Neural progenitor cell (in vitro differentiated cells): ENCODE measurements around the gene RUSC1. TPM values are rescaled to one million over a fixed set of nuclear protein-coding genes. Genes with fewer than 3 reads are reported as not detected.

ENCODE experiments used
- DNase-seq: peaks from one replicate; pipeline ENCODE4 v3.0.0-alpha.2; 2016; ENCODE audit warnings: low spot score
- H2AFZ ChIP-seq: fragments of 200-600 bp; sonication (generic); replicated peaks from 2 replicates; pipeline ENCODE4 v1.6.1; 2016; ENCODE audit warnings: antibody characterized with exemption
- H3F3A ChIP-seq: fragments of 200-600 bp; sonication (generic); 2 replicates; pipeline ENCODE4 v1.6.1; 2016; ENCODE audit warnings: antibody characterized with exemption, low read depth
- H3K27ac ChIP-seq: fragments of 200-600 bp; sonication (generic); 2 replicates; pipeline ENCODE4 v1.5.1; 2016; ENCODE audit warnings: mild to moderate bottlenecking
- H3K27me3 ChIP-seq: fragments of 200-600 bp; sonication (generic); 2 replicates; pipeline ENCODE4 v1.6.1; 2016; ENCODE audit warnings: mild to moderate bottlenecking, moderate library complexity
- H3K36me3 ChIP-seq: fragments of 200-600 bp; sonication (generic); 2 replicates; pipeline ENCODE4 v1.5.1; 2016
- H3K4me1 ChIP-seq: fragments of 200-600 bp; sonication (generic); 2 replicates; pipeline ENCODE4 v1.6.1; 2016; ENCODE audit warnings: mixed run types
- H3K4me2 ChIP-seq: fragments of 200-600 bp; sonication (generic); 2 replicates; pipeline ENCODE4 v1.6.1; 2016
- H3K4me3 ChIP-seq: fragments of 200-600 bp; sonication (generic); 2 replicates; pipeline ENCODE4 v1.5.1; 2016
- H3K79me2 ChIP-seq: fragments of 200-600 bp; sonication (generic); 2 replicates; pipeline ENCODE4 v1.6.1; 2016; ENCODE audit warnings: low read depth
- H3K9ac ChIP-seq: fragments of 200-600 bp; sonication (generic); 2 replicates; pipeline ENCODE4 v1.6.1; 2016
- H3K9me3 ChIP-seq: fragments of 200-600 bp; sonication (generic); 2 replicates; pipeline ENCODE4 v1.5.1; 2016; ENCODE audit warnings: low read depth
- H4K20me1 ChIP-seq: fragments of 200-600 bp; sonication (generic); 2 replicates; pipeline ENCODE4 v1.6.1; 2016; ENCODE audit warnings: low read depth
- H3K27ac Mint-ChIP-seq: 3 replicates; pipeline ENCODE4 v1.8.0; 2021; ENCODE audit warnings: mixed read lengths
- H3K27me3 Mint-ChIP-seq: 2 replicates; pipeline ENCODE4 v1.8.0; 2022; ENCODE audit warnings: low read depth, mild to moderate bottlenecking, inconsistent platforms, moderate library complexity, mixed read lengths; ENCODE audit not compliant: insufficient read depth
- H3K36me3 Mint-ChIP-seq: 3 replicates; pipeline ENCODE4 v1.8.0; 2021; ENCODE audit warnings: mixed read lengths
- H3K4me1 Mint-ChIP-seq: 3 replicates; pipeline ENCODE4 v1.8.0; 2021; ENCODE audit warnings: mixed read lengths
- H3K4me3 Mint-ChIP-seq: 3 replicates; pipeline ENCODE4 v1.8.0; 2021; ENCODE audit warnings: mild to moderate bottlenecking, moderate library complexity, mixed read lengths
- H3K9me3 Mint-ChIP-seq: 3 replicates; pipeline ENCODE4 v1.8.0; 2020; ENCODE audit warnings: mixed read lengths
- CTCF ChIP-seq: fragments of 200-600 bp; sonication (generic); IDR thresholded peaks from 2 replicates; pipeline ENCODE4 v1.5.1; 2017; ENCODE audit warnings: antibody characterized with exemption, mild to moderate bottlenecking
- EZH2 ChIP-seq: fragments of 200-600 bp; sonication (generic); IDR thresholded peaks from 2 replicates; pipeline ENCODE4 v1.6.1; 2017; ENCODE audit warnings: antibody characterized with exemption, mild to moderate bottlenecking, moderate library complexity
- EZH2phosphoT487 ChIP-seq: fragments of 200-600 bp; sonication (generic); IDR thresholded peaks from 2 replicates; pipeline ENCODE4 v1.6.1; 2017; ENCODE audit warnings: antibody characterized with exemption
- total RNA-seq: library from RNA; depleted of rRNA; stranded (reverse); fragments of >200 nt; gene quantifications from 2 replicates; pipeline ENCODE4 v1.2.3, GENCODE V29; 2015; ENCODE audit warnings: low replicate concordance

RUSC1 gene
- total RNA-seq, 1 donor from 2014 or later, result 17.0 TPM

- Histone ChIP-seq H3K9ac (no peak overlapping the region), H3F3A (peaks cover 33% of the 10 kb centered on the region), H3K4me2 (peak overlapping the region; percentile 98), H3K79me2 (no peaks in the 10 kb centered on the region), H3K27ac (no peak overlapping the region), H3K36me3 (no peaks in the 10 kb centered on the region), H3K4me3 (peak overlapping the region; percentile 77), H3K27me3 (peaks cover 6% of the 10 kb centered on the region), H2AFZ (no peak overlapping the region), H3K9me3 (no peaks in the 10 kb centered on the region), H3K4me1 (peaks cover 23% of the 10 kb centered on the region), H4K20me1 (peaks cover 22% of the 10 kb centered on the region)
- Mint-ChIP-seq H3K4me3 (peak overlapping the region; percentile 76), H3K36me3 (peaks cover 14% of the 10 kb centered on the region), H3K27me3 (peaks cover 1% of the 10 kb centered on the region), H3K9me3 (no peaks in the 10 kb centered on the region), H3K27ac (peak overlapping the region; percentile 11), H3K4me1 (peaks cover 29% of the 10 kb centered on the region)
- TF ChIP-seq EZH2phosphoT487 (no peak), CTCF (no peak), EZH2 (peak; percentile 6)
- no peak for DNase-seq
Measured at GRCh38 chr1:155278689-155279160, 42.0 kb upstream of the RUSC1 start.

- Histone ChIP-seq H4K20me1 (peaks cover 22% of the 10 kb centered on the region), H3K79me2 (no peaks in the 10 kb centered on the region), H3K9me3 (no peaks in the 10 kb centered on the region), H3K4me1 (peaks cover 22% of the 10 kb centered on the region), H3F3A (peaks cover 29% of the 10 kb centered on the region), H3K27me3 (peaks cover 6% of the 10 kb centered on the region), H3K4me3 (no peak overlapping the region), H3K36me3 (no peaks in the 10 kb centered on the region), H2AFZ (no peak overlapping the region), H3K9ac (no peak overlapping the region), H3K4me2 (peak overlapping the region; percentile 98), H3K27ac (no peak overlapping the region)
- Mint-ChIP-seq H3K9me3 (no peaks in the 10 kb centered on the region), H3K27ac (no peak overlapping the region), H3K36me3 (peaks cover 15% of the 10 kb centered on the region), H3K27me3 (no peaks in the 10 kb centered on the region), H3K4me1 (peaks cover 25% of the 10 kb centered on the region), H3K4me3 (peak overlapping the region; percentile 58)
- DNase-seq, result no peak
- TF ChIP-seq EZH2 (no peak), CTCF (no peak), EZH2phosphoT487 (no peak)
Measured at GRCh38 chr1:155279268-155279667, 41.4 kb upstream of the RUSC1 start.

- H3K9me3 Mint-ChIP-seq, result no peaks in the 10 kb centered on the region
- H3K36me3 ChIP-seq, result no peaks in the 10 kb centered on the region
Measured at GRCh38 chr1:155282488-155283091, 38.1 kb upstream of the RUSC1 start.

More at GRCh38 chr1:155282488-155283091, 38.1 kb upstream of the RUSC1 start:
- no peaks in the 10 kb centered on the region for H3K9me3 ChIP-seq
- peaks cover 20% of the 10 kb centered on the region for H4K20me1 ChIP-seq
- peaks cover 3% of the 10 kb centered on the region for H3K27me3 ChIP-seq
- H3K27me3 Mint-ChIP-seq, result peaks cover 4% of the 10 kb centered on the region
- H3K36me3 Mint-ChIP-seq, result peaks cover 15% of the 10 kb centered on the region
- no peaks in the 10 kb centered on the region for H3K79me2 ChIP-seq
- H3K4me3 Mint-ChIP-seq, result no peak overlapping the region
- DNase-seq, result no peak
- H3F3A ChIP-seq, result peaks cover 19% of the 10 kb centered on the region
- H3K4me3 ChIP-seq, result no peak overlapping the region
- H3K9ac ChIP-seq, result no peak overlapping the region
- H3K27ac Mint-ChIP-seq, result no peak overlapping the region
- H3K27ac ChIP-seq, result no peak overlapping the region
- H3K4me2 ChIP-seq, result no peak overlapping the region
- peaks cover 15% of the 10 kb centered on the region for H3K4me1 Mint-ChIP-seq
- H2AFZ ChIP-seq, result no peak overlapping the region
- peaks cover 17% of the 10 kb centered on the region for H3K4me1 ChIP-seq
- TF ChIP-seq EZH2 (no peak), EZH2phosphoT487 (no peak), CTCF (no peak)
